CD4-positive, CD25-positive, alpha-beta regulatory T cell (primary cell): ENCODE measurements around the gene CRACDL. TPM values are rescaled to one million over a fixed set of nuclear protein-coding genes. Genes with fewer than 3 reads are reported as not detected.
"Not testable (repeated sequence)": the region's sequence is repeated elsewhere in the genome, so short reads cannot be mapped to it uniquely, and the experiment has no call there.

Experiments
- ATAC-seq, 2 donors: fragments of 150-1000 bp; cut with Tn5 transposase; one replicate each; pipeline ENCODE4 v1.10.0; 2021; ENCODE audit warnings: low read depth in 2 of 2, moderate number of reproducible peaks in 2 of 2, moderate library complexity in 1 of 2
- DNase-seq, 3 donors: peaks; one replicate each; pipeline versions ENCODE4 v3.0.0 to v3.0.0-alpha.2; 2012 to 2022; ENCODE audit warnings: mixed read lengths in 1 of 3
- H3K27ac ChIP-seq: one replicate; pipeline ENCODE4 v1.7.0; 2013; ENCODE audit warnings: mild to moderate bottlenecking, low read length; ENCODE audit not compliant: insufficient read depth, poor library complexity, severe bottlenecking
- H3K27me3 ChIP-seq: one replicate; pipeline ENCODE4 v1.7.0; 2013; ENCODE audit warnings: low read length; ENCODE audit not compliant: control insufficient read depth, insufficient read depth
- H3K36me3 ChIP-seq: one replicate; pipeline ENCODE4 v1.7.0; 2013; ENCODE audit warnings: mild to moderate bottlenecking, low read length, moderate library complexity; ENCODE audit not compliant: control insufficient read depth, insufficient read depth
- H3K4me1 ChIP-seq: 2 replicates; pipeline ENCODE4 v1.7.0; 2013; ENCODE audit warnings: mild to moderate bottlenecking, low read length; ENCODE audit not compliant: insufficient read depth, control insufficient read depth, poor library complexity, severe bottlenecking
- H3K4me3 ChIP-seq: one replicate; pipeline ENCODE4 v1.7.0; 2013; ENCODE audit warnings: low read depth, mild to moderate bottlenecking, low read length, moderate library complexity
- H3K9me3 ChIP-seq, 2 experiments: 1 replicate in 1 of 2; 2 replicates in 1 of 2; pipeline ENCODE4 v1.7.0; 2013; ENCODE audit warnings: low read length in 2 of 2, mild to moderate bottlenecking in 1 of 2, moderate library complexity in 1 of 2; ENCODE audit not compliant: control insufficient read depth in 2 of 2
- H3K27ac Mint-ChIP-seq, 3 donors: one replicate each; pipeline ENCODE4 v1.8.0; 2020 to 2022; ENCODE audit warnings: mild to moderate bottlenecking in 3 of 3, mixed read lengths in 3 of 3, moderate library complexity in 2 of 3
- H3K27me3 Mint-ChIP-seq: one replicate; pipeline ENCODE4 v1.8.0; 2022; ENCODE audit warnings: mild to moderate bottlenecking, mixed read lengths
- H3K36me3 Mint-ChIP-seq: one replicate; pipeline ENCODE4 v1.8.0; 2020; ENCODE audit warnings: mixed read lengths
- H3K4me1 Mint-ChIP-seq, 4 donors: one replicate each; pipeline ENCODE4 v1.8.0; 2020 to 2022; ENCODE audit warnings: mixed read lengths in 4 of 4, mild to moderate bottlenecking in 1 of 4
- H3K4me3 Mint-ChIP-seq, 4 donors: one replicate each; pipeline ENCODE4 v1.8.0; 2020 to 2022; ENCODE audit warnings: mild to moderate bottlenecking in 4 of 4, mixed read lengths in 4 of 4, moderate library complexity in 3 of 4
- H3K9me3 Mint-ChIP-seq, 7 donors: one replicate each; pipeline ENCODE4 v1.8.0; 2020 to 2022; ENCODE audit warnings: mixed read lengths in 7 of 7, mild to moderate bottlenecking in 3 of 7, moderate library complexity in 2 of 7
- polyA plus RNA-seq, 4 donors: library from polyadenylated mRNA; unstranded; fragments of 300-500 nt; fragmentation: Illumina TruSeq; gene quantifications; one replicate each; pipeline ENCODE4 v1.2.3, GENCODE V29; 2021
- total RNA-seq: library from RNA; stranded (reverse); gene quantifications from one replicate; pipeline ENCODE4 v1.2.3, GENCODE V29; 2022

CRACDL gene
- total and polyA plus RNA-seq, 5 donors from 2014 or later = 0.10 to 0.18 (median 0.16) TPM

DNA sequence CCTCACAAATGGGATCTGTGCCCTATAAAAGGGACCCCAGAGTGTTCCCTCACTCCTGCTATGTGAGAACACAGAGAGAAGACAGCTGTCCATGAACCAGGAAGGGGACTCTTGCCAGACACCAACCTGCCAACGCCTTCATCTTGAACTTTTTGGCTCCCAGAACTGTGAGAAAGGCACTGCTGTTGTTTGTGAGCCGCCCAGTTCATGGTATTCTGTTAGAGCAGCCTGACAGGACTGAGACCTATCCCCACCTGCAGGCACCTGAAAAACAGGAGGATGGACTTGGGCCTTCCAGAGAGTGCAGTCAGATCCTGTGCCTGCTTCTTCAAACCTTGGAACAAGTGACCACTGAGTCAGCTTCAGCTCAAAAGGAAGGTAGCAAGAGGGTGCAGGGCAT, 51.4 kb downstream of the CRACDL start:
- H3K27me3 Mint-ChIP-seq = peaks cover 11% of the 10 kb centered on the region
- peaks cover 13% of the 10 kb centered on the region for H3K27me3 ChIP-seq
- H3K36me3 Mint-ChIP-seq = peaks cover 6% of the 10 kb centered on the region
- H3K9me3 ChIP-seq = peaks cover 17 to 22% of the 10 kb centered on the region in 2 experiments
- no peak for ATAC-seq
- H3K4me1 ChIP-seq = no peaks in the 10 kb centered on the region
- no peaks in the 10 kb centered on the region for H3K36me3 ChIP-seq
- H3K4me1 Mint-ChIP-seq = no peaks in the 10 kb centered on the region
- no peak overlapping the region for H3K27ac ChIP-seq
- no peak overlapping the region for H3K4me3 ChIP-seq
- H3K27ac Mint-ChIP-seq = no peak overlapping the region
- H3K4me3 Mint-ChIP-seq = no peak overlapping the region
- H3K9me3 Mint-ChIP-seq = peaks cover 2 to 37% (median 13%) of the 10 kb centered on the region in 7 donors
- DNase-seq = no peak

DNA sequence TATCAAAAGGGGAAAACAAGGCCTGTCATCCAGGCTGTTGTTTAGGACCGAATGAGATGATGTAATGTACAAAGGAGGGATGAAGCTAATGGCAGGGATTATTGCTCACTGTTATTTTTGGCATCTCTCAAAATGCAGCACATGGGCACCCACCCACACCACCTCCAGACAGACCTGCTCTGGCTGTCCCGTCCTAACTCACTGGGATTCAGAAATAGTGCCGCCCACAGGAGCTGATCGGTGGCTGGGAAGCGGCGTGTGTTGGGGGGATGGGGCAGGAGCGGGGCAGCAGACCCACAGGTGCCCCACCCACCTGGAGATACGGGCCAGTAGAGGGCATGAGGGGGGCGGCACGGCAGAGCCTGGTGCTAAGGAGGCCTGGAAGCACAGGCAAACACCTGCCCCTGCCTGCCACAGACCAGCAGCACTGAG, 52.2 kb downstream of the CRACDL start:
- Mint-ChIP-seq H3K9me3 (peaks cover 2 to 37% (median 11%) of the 10 kb centered on the region in 7 donors), H3K4me1 (no peaks in the 10 kb centered on the region), H3K27me3 (peaks cover 8% of the 10 kb centered on the region), H3K4me3 (no peak overlapping the region), H3K27ac (no peak overlapping the region), H3K36me3 (peaks cover 6% of the 10 kb centered on the region)
- H3K4me3 ChIP-seq = no peak overlapping the region
- no peak for DNase-seq
- ATAC-seq = no peak
- no peak overlapping the region for H3K27ac ChIP-seq
- peaks cover 11% of the 10 kb centered on the region for H3K27me3 ChIP-seq
- H3K9me3 ChIP-seq = peaks cover 17 to 22% of the 10 kb centered on the region in 2 experiments
- H3K36me3 ChIP-seq = no peaks in the 10 kb centered on the region
- H3K4me1 ChIP-seq = no peaks in the 10 kb centered on the region

DNA sequence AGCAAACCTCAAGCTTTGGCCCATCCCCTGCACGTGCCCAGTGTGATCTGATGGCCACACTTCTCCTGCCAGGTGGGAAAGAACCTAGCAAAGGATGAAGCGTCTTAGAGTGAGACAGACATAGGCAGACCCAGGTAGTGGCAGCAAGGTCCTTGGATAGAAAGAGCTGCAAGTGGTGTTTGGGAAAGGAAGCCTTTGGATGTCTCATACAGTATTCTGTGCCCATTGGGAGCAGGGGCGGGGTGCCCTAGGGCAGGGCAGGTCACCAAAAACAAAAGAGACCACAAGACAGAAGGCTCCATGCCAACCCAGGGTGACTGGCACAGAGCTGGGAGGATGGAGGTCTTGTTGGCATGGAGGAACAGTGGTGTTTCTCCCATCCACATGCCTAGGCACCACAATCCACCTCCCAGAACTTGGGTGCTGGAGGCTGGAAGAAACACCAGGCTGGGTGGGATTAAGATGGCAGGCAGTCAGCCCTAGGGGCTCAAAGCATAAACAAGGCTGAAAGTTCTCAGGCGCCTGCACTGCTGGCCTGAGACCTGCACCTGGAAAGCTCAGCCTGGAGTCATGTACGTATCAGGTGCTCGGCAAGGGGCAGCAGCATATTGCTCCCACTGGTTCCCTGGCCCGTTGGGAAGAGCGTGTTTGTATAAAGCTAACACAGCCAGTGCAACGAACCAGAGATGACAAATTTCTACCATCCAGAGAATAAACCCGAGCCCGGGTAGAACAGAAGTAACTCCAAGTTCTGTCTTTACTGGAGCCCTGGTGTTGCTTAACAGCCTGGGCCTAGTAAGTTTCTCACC, 52.9 kb downstream of the CRACDL start:
- ATAC-seq = no peak
- H3K9me3 ChIP-seq = peaks cover 17 to 21% of the 10 kb centered on the region in 2 experiments
- no peak overlapping the region for H3K27ac Mint-ChIP-seq

DNA sequence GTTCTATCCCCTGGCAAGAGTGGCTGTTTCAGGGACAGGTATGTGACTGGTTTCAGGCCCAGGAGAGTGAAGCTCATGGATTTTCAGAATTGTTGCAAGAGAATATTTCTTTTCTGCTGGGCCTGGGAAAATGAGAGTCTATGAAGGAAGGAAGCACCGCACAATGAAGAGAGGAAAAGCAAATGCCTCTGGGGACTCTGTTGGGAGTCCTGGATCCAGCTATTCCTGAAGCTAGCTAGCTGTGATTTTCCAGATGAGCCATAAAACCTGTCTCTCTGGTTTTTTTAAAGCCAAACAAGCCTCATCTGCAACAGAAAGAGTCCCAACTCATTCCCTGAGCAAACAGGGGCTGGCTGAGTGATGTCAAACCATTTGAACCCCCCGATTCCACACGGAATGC, 53.7 kb downstream of the CRACDL start:
- H3K27me3 Mint-ChIP-seq = peaks cover 10% of the 10 kb centered on the region
- no peak overlapping the region for H3K4me3 ChIP-seq
- H3K9me3 ChIP-seq = peaks cover 13 to 14% of the 10 kb centered on the region in 2 experiments
- peaks cover 6% of the 10 kb centered on the region for H3K27me3 ChIP-seq
- peaks cover 2 to 27% (median 8%) of the 10 kb centered on the region in 7 donors for H3K9me3 Mint-ChIP-seq
- H3K36me3 ChIP-seq = no peaks in the 10 kb centered on the region
- H3K4me3 Mint-ChIP-seq = no peak overlapping the region
- H3K27ac ChIP-seq = no peak overlapping the region
- no peak overlapping the region for H3K27ac Mint-ChIP-seq
- H3K4me1 Mint-ChIP-seq = no peaks in the 10 kb centered on the region
- no peaks in the 10 kb centered on the region for H3K4me1 ChIP-seq
- DNase-seq = no peak
- no peak for ATAC-seq
- peaks cover 6% of the 10 kb centered on the region for H3K36me3 Mint-ChIP-seq

More for the DNA sequence above, 52.9 kb downstream of the CRACDL start:
- no peak for DNase-seq
- Mint-ChIP-seq H3K4me1 (no peaks in the 10 kb centered on the region), H3K4me3 (no peak overlapping the region), H3K9me3 (peaks cover 2 to 33% (median 11%) of the 10 kb centered on the region in 7 donors), H3K36me3 (peaks cover 6% of the 10 kb centered on the region), H3K27me3 (peaks cover 7% of the 10 kb centered on the region)
- Histone ChIP-seq H3K27me3 (peaks cover 11% of the 10 kb centered on the region), H3K27ac (no peak overlapping the region), H3K4me3 (no peak overlapping the region), H3K36me3 (no peaks in the 10 kb centered on the region), H3K4me1 (no peaks in the 10 kb centered on the region)

DNA sequence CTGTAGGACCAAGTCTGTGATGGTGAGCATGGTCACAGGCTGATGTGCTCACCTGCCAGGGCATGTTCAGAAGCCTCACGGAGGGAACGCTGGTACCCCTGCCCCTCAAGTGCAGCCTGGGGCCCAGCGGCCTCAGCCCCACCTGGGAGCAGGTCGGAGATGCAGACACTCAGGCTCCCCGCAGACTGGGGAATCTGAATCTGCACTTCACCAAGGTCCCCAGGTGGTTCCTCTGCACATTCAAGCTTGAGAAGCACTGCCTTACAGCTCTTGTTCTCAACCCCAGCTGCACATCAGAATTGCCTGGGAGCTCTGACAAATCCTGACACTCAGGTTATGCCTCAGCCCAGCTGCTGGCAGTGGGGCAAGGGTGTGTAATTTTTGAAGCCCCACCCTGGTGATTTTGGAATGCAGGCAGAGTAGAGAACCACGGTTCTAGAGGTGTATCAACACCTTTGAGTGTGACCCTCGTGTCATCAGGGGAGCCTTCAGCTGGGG, 54.8 kb downstream of the CRACDL start:
- peaks cover 5% of the 10 kb centered on the region for H3K27me3 Mint-ChIP-seq
- no peak overlapping the region for H3K4me3 Mint-ChIP-seq
- no peaks in the 10 kb centered on the region for H3K36me3 ChIP-seq
- no peak for DNase-seq
- H3K4me1 Mint-ChIP-seq = no peaks in the 10 kb centered on the region
- ATAC-seq = no peak
- H3K4me1 ChIP-seq = no peaks in the 10 kb centered on the region
- H3K9me3 ChIP-seq = peaks cover 3 to 5% of the 10 kb centered on the region in 2 experiments
- no peak overlapping the region for H3K27ac ChIP-seq
- no peaks in the 10 kb centered on the region for H3K36me3 Mint-ChIP-seq
- no peak overlapping the region for H3K27ac Mint-ChIP-seq
- peaks cover 3% of the 10 kb centered on the region for H3K27me3 ChIP-seq
- no peak overlapping the region for H3K4me3 ChIP-seq
- peaks cover 0 to 18% (median 4%) of the 10 kb centered on the region in 7 donors for H3K9me3 Mint-ChIP-seq

DNA sequence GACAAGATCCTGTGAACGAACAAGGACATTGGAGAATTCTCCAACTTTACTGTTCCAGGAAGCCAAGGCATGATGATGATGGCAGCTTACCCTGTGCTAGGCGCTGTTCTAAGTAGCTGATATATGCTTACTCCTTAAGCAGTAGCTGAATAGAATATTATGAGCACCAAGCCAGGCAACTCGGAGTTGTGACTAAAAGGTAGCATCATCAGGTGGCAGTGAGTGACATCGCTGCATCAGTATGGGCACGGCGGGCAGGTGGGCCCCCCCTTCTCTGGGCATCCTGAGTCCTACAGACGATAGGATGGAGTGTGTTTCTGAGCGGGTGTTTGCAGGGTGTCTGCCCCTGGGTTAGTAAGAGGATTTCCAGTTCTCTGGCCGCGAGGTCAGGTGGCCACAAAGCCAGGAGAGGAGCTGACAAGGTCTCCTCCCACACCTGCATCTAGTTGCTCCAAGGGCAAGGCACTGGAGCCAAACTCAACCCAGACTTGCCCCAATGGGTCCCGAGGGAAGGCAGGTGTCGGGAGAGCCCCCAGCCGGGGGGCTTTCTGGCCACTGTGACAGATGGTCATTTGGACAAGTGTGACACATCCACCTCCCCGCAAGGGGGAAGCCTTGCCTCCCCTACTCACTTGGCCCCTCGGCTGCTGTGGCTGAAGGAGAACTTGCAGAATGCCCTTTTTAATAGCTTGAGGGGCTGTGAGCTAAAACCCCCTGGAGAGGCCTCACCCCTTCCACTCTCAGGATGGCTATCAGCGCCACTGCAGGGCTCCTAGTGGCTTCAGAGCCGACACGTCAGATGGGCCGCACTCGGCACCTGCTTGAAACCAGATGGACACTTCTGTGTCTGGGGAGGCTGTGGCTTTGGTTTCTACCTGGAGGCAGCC, 55.5 kb downstream of the CRACDL start:
- Mint-ChIP-seq H3K27me3 (peaks cover 5% of the 10 kb centered on the region), H3K4me3 (no peak overlapping the region), H3K4me1 (no peaks in the 10 kb centered on the region), H3K9me3 (peaks cover 0 to 11% (median 3%) of the 10 kb centered on the region in 7 donors), H3K36me3 (no peaks in the 10 kb centered on the region), H3K27ac (no peak overlapping the region)
- H3K4me3 ChIP-seq = no peak overlapping the region
- H3K36me3 ChIP-seq = no peaks in the 10 kb centered on the region
- no peak for DNase-seq
- H3K9me3 ChIP-seq = no peaks in the 10 kb centered on the region
- H3K27me3 ChIP-seq = no peaks in the 10 kb centered on the region
- no peak for ATAC-seq
- no peaks in the 10 kb centered on the region for H3K4me1 ChIP-seq
- H3K27ac ChIP-seq = no peak overlapping the region

DNA sequence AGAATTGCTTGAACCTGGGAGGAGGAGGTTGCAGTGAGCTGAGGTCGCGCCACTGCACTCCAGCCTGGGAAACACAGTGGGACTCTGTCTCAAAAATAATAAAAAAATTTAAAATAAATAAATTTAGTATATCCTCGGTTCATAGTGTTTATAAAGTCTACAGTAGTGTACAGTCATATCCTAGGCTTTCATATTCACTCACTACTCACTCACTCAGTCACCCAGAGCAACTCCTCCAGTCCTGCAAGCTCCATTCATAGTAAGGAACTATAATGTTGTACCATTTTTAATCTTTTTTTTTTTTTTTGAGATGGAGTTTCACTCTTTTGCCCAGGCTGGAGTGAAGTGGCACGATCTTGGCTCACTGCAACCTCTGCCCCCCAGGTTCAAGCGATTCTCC, 58.4 kb downstream of the CRACDL start:
- not testable (repeated sequence) for ATAC-seq, H3K36me3 ChIP-seq, H3K9me3 Mint-ChIP-seq

More for the DNA sequence above, 58.4 kb downstream of the CRACDL start:
- not testable (repeated sequence) for H3K27me3 Mint-ChIP-seq, H3K4me3 ChIP-seq, H3K27ac ChIP-seq, H3K9me3 ChIP-seq, H3K36me3 Mint-ChIP-seq, H3K27me3 ChIP-seq, H3K4me1 Mint-ChIP-seq, H3K27ac Mint-ChIP-seq, DNase-seq, H3K4me3 Mint-ChIP-seq, H3K4me1 ChIP-seq
